ENCODE results near the gene GHR. TPM values are rescaled to one million over a fixed set of nuclear protein-coding genes. Genes with fewer than 3 reads are reported as not detected.

GHR gene
- polyA plus RNA-seq, 1 donor from 2014 or later = 0.31 TPM

GRCh38 chr5:42377496-42377895, 45.7 kb upstream of the GHR start:
- no peaks in the 10 kb centered on the region for H3K79me2 ChIP-seq (replicated peaks; ENCODE audit: insufficient read depth, low read length)
- H3F3A ChIP-seq (ENCODE audit: insufficient read depth, low read length, poor library complexity, severe bottlenecking) = no peaks in the 10 kb centered on the region
- no peaks in the 10 kb centered on the region for H3K36me3 ChIP-seq (ENCODE audit: insufficient read depth, low read length)
- no peak overlapping the region for H2AFZ ChIP-seq (ENCODE audit: low read depth, low read length)
- no peak overlapping the region for H3K4me3 ChIP-seq (ENCODE audit: low read length)
- no peak overlapping the region for H3K4me2 ChIP-seq (ENCODE audit: low read length)
- no peak overlapping the region for H3K9ac ChIP-seq (ENCODE audit: low read length)
- no peaks in the 10 kb centered on the region for H3K27me3 ChIP-seq (ENCODE audit: insufficient read depth, low read depth, low read length)
- H3K9me2 ChIP-seq (ENCODE audit: insufficient read depth, low read length) = no peaks in the 10 kb centered on the region
- H4K20me1 ChIP-seq (ENCODE audit: insufficient read depth) = no peaks in the 10 kb centered on the region
- TF ChIP-seq MXI1 (conservative IDR thresholded peaks at IDR 0.05; ENCODE audit: poor library complexity, severe bottlenecking) (no peak), EZH2 (IDR thresholded peaks at IDR 0.05; ENCODE audit: borderline replicate concordance, insufficient read depth, low read length, poor library complexity, severe bottlenecking) (no peak), EP300 (conservative IDR thresholded peaks at IDR 0.05; ENCODE audit: poor library complexity, severe bottlenecking) (no peak), REST (IDR thresholded peaks at IDR 0.05; ENCODE audit: borderline replicate concordance) (no peak), TAF1 (IDR thresholded peaks at IDR 0.05; ENCODE audit: low read depth) (no peak), POLR2AphosphoS5 (IDR thresholded peaks at IDR 0.05) (no peak), RAD21 (conservative IDR thresholded peaks at IDR 0.05) (no peak), SMC3 (conservative IDR thresholded peaks at IDR 0.05; ENCODE audit: poor library complexity) (no peak), CTCF (IDR thresholded peaks at IDR 0.05; ENCODE audit: poor library complexity, severe bottlenecking) (no peak)
- no peaks in the 10 kb centered on the region for H3K9me3 ChIP-seq (ENCODE audit: low read length)
- no peak overlapping the region for H3K27ac ChIP-seq (ENCODE audit: low read length)

GRCh38 chr5:42381973-42382372, 41.3 kb upstream of the GHR start:
- Histone ChIP-seq H3K9ac (ENCODE audit: low read length) (no peak overlapping the region), H3K9me2 (ENCODE audit: insufficient read depth, low read length) (no peaks in the 10 kb centered on the region), H3F3A (ENCODE audit: insufficient read depth, low read length, poor library complexity, severe bottlenecking) (no peaks in the 10 kb centered on the region), H4K20me1 (ENCODE audit: insufficient read depth) (no peaks in the 10 kb centered on the region), H3K36me3 (ENCODE audit: insufficient read depth, low read length) (no peaks in the 10 kb centered on the region), H3K4me2 (ENCODE audit: low read length) (no peak overlapping the region), H3K9me3 (ENCODE audit: low read length) (no peaks in the 10 kb centered on the region), H3K27me3 (ENCODE audit: insufficient read depth, low read depth, low read length) (no peaks in the 10 kb centered on the region), H3K4me3 (ENCODE audit: low read length) (no peak overlapping the region), H3K79me2 (replicated peaks; ENCODE audit: insufficient read depth, low read length) (no peaks in the 10 kb centered on the region), H3K27ac (ENCODE audit: low read length) (no peak overlapping the region), H2AFZ (ENCODE audit: low read depth, low read length) (no peak overlapping the region)
- TF ChIP-seq CTCF (IDR thresholded peaks at IDR 0.05; ENCODE audit: poor library complexity, severe bottlenecking) (no peak), EZH2 (IDR thresholded peaks at IDR 0.05; ENCODE audit: borderline replicate concordance, insufficient read depth, low read length, poor library complexity, severe bottlenecking) (no peak), MXI1 (conservative IDR thresholded peaks at IDR 0.05; ENCODE audit: poor library complexity, severe bottlenecking) (no peak), TAF1 (IDR thresholded peaks at IDR 0.05; ENCODE audit: low read depth) (no peak), EP300 (conservative IDR thresholded peaks at IDR 0.05; ENCODE audit: poor library complexity, severe bottlenecking) (no peak), POLR2AphosphoS5 (IDR thresholded peaks at IDR 0.05) (no peak), SMC3 (conservative IDR thresholded peaks at IDR 0.05; ENCODE audit: poor library complexity) (no peak), REST (IDR thresholded peaks at IDR 0.05; ENCODE audit: borderline replicate concordance) (no peak), RAD21 (conservative IDR thresholded peaks at IDR 0.05) (no peak)

All from neural cell (in vitro differentiated cells).